ENCODE results near the gene SAMM50.
A peak's percentile ranks its signal among the peaks of the same experiment; 100 is the strongest.

The SAMM50 gene

GRCh38 chr22:43946384-43946667 is 8.9 kb upstream of the SAMM50 start:
- no peak for DNase-seq

GRCh38 chr22:43948836-43949406 is 6.3 kb upstream of the SAMM50 start:
- no peak for DNase-seq

- no peak for DNase-seq
Observed at GRCh38 chr22:43951391-43951790, 3.9 kb upstream of the SAMM50 start.

GRCh38 chr22:43951966-43952365 is 3.3 kb upstream of the SAMM50 start:
- no peak for DNase-seq

- no peak for DNase-seq
Observed at GRCh38 chr22:43953988-43954785, 1.1 kb upstream of the SAMM50 start.

- peak in 1 of 2 donors; percentile 4 for DNase-seq
Observed at GRCh38 chr22:43955883-43956782, 891 bp downstream of the SAMM50 start.

GRCh38 chr22:43956805-43957463 is 1.7 kb downstream of the SAMM50 start:
- no peak for DNase-seq

- no peak for DNase-seq
Observed at GRCh38 chr22:43957871-43958270, 2.6 kb downstream of the SAMM50 start.

- DNase-seq: no peak
Observed at GRCh38 chr22:43964314-43964857, 9.1 kb downstream of the SAMM50 start.

- DNase-seq: no peak
Observed at GRCh38 chr22:43967069-43967468, 11.8 kb downstream of the SAMM50 start.

GRCh38 chr22:43968614-43969013 is 13.4 kb downstream of the SAMM50 start:
- no peak for DNase-seq

GRCh38 chr22:43969021-43969878 is 14.0 kb downstream of the SAMM50 start:
- DNase-seq: no peak

GRCh38 chr22:43969989-43970755 is 14.9 kb downstream of the SAMM50 start:
- no peak for DNase-seq

GRCh38 chr22:43971112-43971511 is 15.9 kb downstream of the SAMM50 start:
- no peak for DNase-seq

- no peak for DNase-seq
Observed at GRCh38 chr22:43972931-43973462, 17.8 kb downstream of the SAMM50 start.

GRCh38 chr22:43974028-43974545 is 18.8 kb downstream of the SAMM50 start:
- no peak for DNase-seq

GRCh38 chr22:43975041-43975440 is 19.8 kb downstream of the SAMM50 start:
- no peak for DNase-seq

- no peak for DNase-seq
Observed at GRCh38 chr22:43976861-43977795, 21.9 kb downstream of the SAMM50 start.

GRCh38 chr22:43978558-43978957 is 23.3 kb downstream of the SAMM50 start:
- no peak for DNase-seq
